IMR-90 (cell line): ENCODE measurements around the gene GTSE1. TPM values are rescaled to one million over a fixed set of nuclear protein-coding genes. Genes with fewer than 3 reads are reported as not detected.

ENCODE experiments used
- ATAC-seq: fragments of 200-7000 bp; cut with Tn5 transposase; 2 replicates; pipeline ENCODE4 v1.9.1; 2020; ENCODE audit warnings: low read depth, mild to moderate bottlenecking, moderate library complexity
- BruUV-seq: library from RNA; stranded (reverse); fragments of 400-500 nt; replicated peaks from 2 replicates; lab custom pipeline; 2021; lab: Mats Ljungman, UMichigan
- CTCF ChIA-PET: fragments of 300-600 bp; formaldehyde crosslinking; extraction: SDS; loops from one replicate; lab custom pipeline; 2021; ENCODE audit warnings: antibody characterized with exemption; lab: Yijun Ruan, JAX
- POLR2A ChIA-PET: fragments of 300-600 bp; sonication (Branson Sonifier 250); formaldehyde crosslinking; loops from one replicate; lab custom pipeline; 2022; ENCODE audit warnings: antibody characterized with exemption; ENCODE audit not compliant: unreplicated experiment; lab: Charles Lee
- DNase-seq: peaks from one replicate; pipeline ENCODE4 v3.0.0; 2013
- H2AFZ ChIP-seq: replicated peaks from 2 replicates; pipeline ENCODE3; 2013; ENCODE audit warnings: low read length, mild to moderate bottlenecking; ENCODE audit not compliant: poor library complexity
- H2AK5ac ChIP-seq: 2 replicates; pipeline ENCODE4 v1.6.1; 2013; ENCODE audit warnings: low read depth, low read length, inconsistent platforms
- H2AK9ac ChIP-seq: replicated peaks from 2 replicates; pipeline ENCODE3; 2013; ENCODE audit warnings: mild to moderate bottlenecking, low read depth, low read length, moderate library complexity; ENCODE audit not compliant: poor library complexity
- H2BK120ac ChIP-seq: 2 replicates; pipeline ENCODE4 v1.6.1; 2013; ENCODE audit warnings: low read depth, low read length, inconsistent platforms
- H2BK15ac ChIP-seq: 3 replicates; pipeline ENCODE4 v1.6.1; 2013; ENCODE audit warnings: low read depth, low read length, inconsistent platforms
- H2BK20ac ChIP-seq: 2 replicates; pipeline ENCODE4 v1.6.1; 2013; ENCODE audit warnings: low read depth, mild to moderate bottlenecking, inconsistent platforms, low read length, moderate library complexity
- H2BK5ac ChIP-seq: 2 replicates; pipeline ENCODE4 v1.6.1; 2013; ENCODE audit warnings: mild to moderate bottlenecking, low read depth, low read length, inconsistent platforms; ENCODE audit not compliant: poor library complexity, severe bottlenecking
- H3K14ac ChIP-seq: replicated peaks from 2 replicates; pipeline ENCODE4 v1.6.1; 2013; ENCODE audit warnings: low read depth, low read length, inconsistent platforms
- H3K18ac ChIP-seq: 2 replicates; pipeline ENCODE4 v1.6.1; 2013; ENCODE audit warnings: low read depth, low read length, control low read depth
- H3K23ac ChIP-seq: 2 replicates; pipeline ENCODE4 v1.6.1; 2013; ENCODE audit warnings: low read depth, low read length, inconsistent platforms
- H3K27ac ChIP-seq: 2 replicates; pipeline ENCODE4 v1.5.1; 2013; ENCODE audit warnings: mild to moderate bottlenecking, control low read depth, low read length; ENCODE audit not compliant: insufficient read depth
- H3K27me3 ChIP-seq: 2 replicates; pipeline ENCODE4 v1.6.1; 2013; ENCODE audit warnings: low read length; ENCODE audit not compliant: control insufficient read depth, insufficient read depth
- H3K36me3 ChIP-seq: 2 replicates; pipeline ENCODE4 v1.6.1; 2013; ENCODE audit warnings: low read length, mixed read lengths; ENCODE audit not compliant: control insufficient read depth, insufficient read depth
- H3K4ac ChIP-seq: 2 replicates; pipeline ENCODE4 v1.6.1; 2013; ENCODE audit warnings: low read depth, low read length, inconsistent platforms
- H3K4me1 ChIP-seq: 2 replicates; pipeline ENCODE4 v1.6.1; 2013; ENCODE audit warnings: low read length, mixed read lengths; ENCODE audit not compliant: control insufficient read depth, insufficient read depth
- H3K4me2 ChIP-seq: 2 replicates; pipeline ENCODE4 v1.6.1; 2013; ENCODE audit warnings: low read depth, mild to moderate bottlenecking, control low read depth, low read length, moderate library complexity
- H3K4me3 ChIP-seq: 2 replicates; pipeline ENCODE4 v1.5.1; 2013; ENCODE audit warnings: low read depth, mild to moderate bottlenecking, control low read depth, low read length, moderate library complexity; ENCODE audit not compliant: insufficient read depth
- H3K56ac ChIP-seq: 2 replicates; pipeline ENCODE4 v1.6.1; 2013; ENCODE audit warnings: low read length, inconsistent platforms; ENCODE audit not compliant: insufficient read depth; ENCODE audit errors: extremely low read depth
- H3K79me1 ChIP-seq, 2 experiments: 2 replicates each; pipeline ENCODE4 v1.6.1; 2013; ENCODE audit warnings: low read length in 2 of 2, inconsistent platforms in 1 of 2, low read depth in 1 of 2
- H3K9ac ChIP-seq: 2 replicates; pipeline ENCODE4 v1.6.1; 2013; ENCODE audit warnings: low read depth, low read length, control low read depth
- H3K9me1 ChIP-seq: 2 replicates; pipeline ENCODE4 v1.6.1; 2013; ENCODE audit warnings: low read length, inconsistent platforms; ENCODE audit not compliant: insufficient read depth
- H3K9me3 ChIP-seq: 2 replicates; pipeline ENCODE4 v1.6.1; 2013; ENCODE audit warnings: low read length; ENCODE audit not compliant: control insufficient read depth, insufficient read depth
- H4K20me1 ChIP-seq: 2 replicates; pipeline ENCODE4 v1.6.1; 2013; ENCODE audit warnings: low read length, inconsistent platforms; ENCODE audit not compliant: insufficient read depth
- H4K5ac ChIP-seq: 2 replicates; pipeline ENCODE4 v1.6.1; 2013; ENCODE audit warnings: mild to moderate bottlenecking, low read depth, low read length, control low read depth
- H4K8ac ChIP-seq, 2 experiments: 2 replicates each; pipeline ENCODE4 v1.6.1; 2013; ENCODE audit warnings: low read depth in 2 of 2, low read length in 2 of 2, control low read depth in 1 of 2, inconsistent platforms in 1 of 2
- H4K91ac ChIP-seq: 2 replicates; pipeline ENCODE4 v1.6.1; 2013; ENCODE audit warnings: low read depth, low read length, inconsistent platforms; ENCODE audit not compliant: insufficient read depth
- BHLHE40 ChIP-seq: fragments of 150-350 bp; IDR thresholded peaks from 2 replicates; pipeline ENCODE4 v1.6.1; 2016; ENCODE audit warnings: mild to moderate bottlenecking, low read depth, low read length
- CEBPB ChIP-seq: IDR thresholded peaks from 2 replicates; pipeline ENCODE4 v1.6.1; 2012; ENCODE audit warnings: low read depth, low read length, improper control_type of control experiment
- CHD1 ChIP-seq: IDR thresholded peaks from 2 replicates; pipeline ENCODE4 v1.6.1; 2012; ENCODE audit warnings: low read depth, low read length, improper control_type of control experiment
- FOS ChIP-seq: fragments of 150-350 bp; IDR thresholded peaks from 2 replicates; pipeline ENCODE4 v1.6.1; 2016; ENCODE audit warnings: low read depth, low read length
- MAFK ChIP-seq: IDR thresholded peaks from 2 replicates; pipeline ENCODE4 v1.6.1; 2012; ENCODE audit warnings: low read depth, low read length, improper control_type of control experiment
- MAZ ChIP-seq: IDR thresholded peaks from 2 replicates; pipeline ENCODE4 v1.6.1; 2012; ENCODE audit warnings: low read depth, mild to moderate bottlenecking, low read length, improper control_type of control experiment, moderate library complexity, borderline replicate concordance
- NFE2L2 ChIP-seq: fragments of 150-350 bp; IDR thresholded peaks from 2 replicates; pipeline ENCODE4 v1.6.1; 2016; ENCODE audit warnings: low read depth, mild to moderate bottlenecking, low read length
- POLR2A ChIP-seq: IDR thresholded peaks from 2 replicates; pipeline ENCODE4 v1.6.1; 2012; ENCODE audit warnings: mild to moderate bottlenecking, low read depth, low read length
- RAD21 ChIP-seq: IDR thresholded peaks from 2 replicates; pipeline ENCODE4 v1.6.1; 2012; ENCODE audit warnings: low read length, improper control_type of control experiment
- RCOR1 ChIP-seq: IDR thresholded peaks from 2 replicates; pipeline ENCODE4 v1.6.1; 2012; ENCODE audit warnings: mild to moderate bottlenecking, low read length, improper control_type of control experiment; ENCODE audit not compliant: insufficient replicate concordance
- RFX5 ChIP-seq: IDR thresholded peaks from 2 replicates; pipeline ENCODE4 v1.8.0; 2012; ENCODE audit warnings: low read depth, mild to moderate bottlenecking, low read length, moderate library complexity
- WGBS, 2 experiments: methylation state at CpG; one replicate each; pipeline versions ENCODE4 v1.1.5 to v1.1.7; 2013; ENCODE audit warnings: missing lambda C conversion rate in 2 of 2; ENCODE audit not compliant: insufficient read length in 1 of 2; ENCODE audit errors: extremely low coverage in 2 of 2; 5-methylcytosine and 5-hydroxymethylcytosine counted together
- dilution Hi-C: fragments of 300-500 bp; cut with HindIII; formaldehyde crosslinking; loops from one replicate; pipeline ENCODE4 v1.14.3; 2018; ENCODE audit warnings: low sequenced_read_pairs; ENCODE audit not compliant: unreplicated experiment
- in situ Hi-C: fragments of 300-500 bp; cut with MboI; formaldehyde crosslinking; loops from 3 replicates; pipeline ENCODE4 v1.14.3; 2019; ENCODE audit warnings: low sequenced_read_pairs, inconsistent platforms, mixed read lengths
- intact Hi-C: fragments of 100-400 bp; cut with micrococcal nuclease; formaldehyde crosslinking; loops from 2 replicates; pipeline ENCODE4 v1.10.0; 2022
- polyA plus RNA-seq, 3 experiments: library from polyadenylated mRNA; depleted of rRNA; stranded (reverse); fragments of >200 nt; gene quantifications; 2 replicates each; pipeline ENCODE4 v1.2.3, GENCODE V29; 2012; ENCODE audit warnings: low replicate concordance in 1 of 3
- total RNA-seq: library from RNA; depleted of rRNA; stranded (reverse); fragments of >200 nt; gene quantifications from 2 replicates; pipeline ENCODE4 v1.2.3, GENCODE V29; 2012
- TF ChIP-seq, protein P1 (sequence below): fragments of 150-350 bp; IDR thresholded peaks from 2 replicates; pipeline ENCODE4 v1.6.1; 2017; ENCODE audit warnings: mild to moderate bottlenecking, antibody characterized with exemption, low read length, low read depth
- TF ChIP-seq, protein P2 (sequence below): conservative IDR thresholded peaks from 2 replicates; pipeline ENCODE4 v1.5.1; 2012; ENCODE audit warnings: mild to moderate bottlenecking, low read depth, low read length, improper control_type of control experiment
- TF ChIP-seq, protein P3 (sequence below): fragments of 150-350 bp; IDR thresholded peaks from 2 replicates; pipeline ENCODE4 v1.6.1; 2016; ENCODE audit warnings: low read depth, mild to moderate bottlenecking, low read length, moderate library complexity, borderline replicate concordance

The GTSE1 gene
- total and polyA plus RNA-seq, 2 of the 4 experiments (the other 2 are of a cell fraction), result 5.9 to 17.1 TPM

DNA sequence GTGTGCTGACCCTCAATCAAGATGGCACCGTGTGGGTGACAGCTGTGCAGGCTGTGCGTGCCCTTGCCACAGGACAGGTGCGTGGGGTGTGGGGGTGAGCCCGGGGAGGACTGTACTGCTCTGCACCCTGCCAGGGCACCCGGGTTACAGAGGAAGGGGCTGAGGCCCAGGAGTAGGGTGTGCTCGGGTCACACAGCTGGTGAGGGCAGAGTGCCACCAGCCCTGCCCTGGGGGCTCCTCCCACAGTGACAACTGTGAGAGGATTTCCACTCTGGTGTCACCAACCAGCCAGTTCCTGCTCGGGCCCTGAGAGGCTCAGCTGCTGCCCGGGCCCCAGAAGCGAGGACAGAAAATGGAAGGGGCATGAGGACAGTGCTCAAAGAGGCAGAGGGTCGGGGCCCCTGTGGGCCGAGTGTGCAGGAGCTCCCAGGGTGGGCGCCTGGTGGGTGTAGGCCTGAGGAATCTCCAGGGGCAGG is 59.4 kb downstream of the GTSE1 start:
- Histone ChIP-seq H2AK9ac (no peak overlapping the region), H3K9ac (no peak overlapping the region)
- in situ Hi-C loops, result no loop called here

More for the DNA sequence above, 59.4 kb downstream of the GTSE1 start:
- BruUV-seq, result no TSS peak
- H3K14ac ChIP-seq, result no peak overlapping the region
- DNase-seq, result no peak
- no peak overlapping the region for H3K56ac ChIP-seq
- TF ChIP-seq CHD1 (no peak), MAZ (no peak), MAFK (no peak), RAD21 (no peak), NFE2L2 (no peak), POLR2A (no peak), FOS (no peak), CEBPB (no peak), RFX5 (no peak), RCOR1 (no peak), BHLHE40 (no peak)
- TF ChIP-seq, protein P1, sequence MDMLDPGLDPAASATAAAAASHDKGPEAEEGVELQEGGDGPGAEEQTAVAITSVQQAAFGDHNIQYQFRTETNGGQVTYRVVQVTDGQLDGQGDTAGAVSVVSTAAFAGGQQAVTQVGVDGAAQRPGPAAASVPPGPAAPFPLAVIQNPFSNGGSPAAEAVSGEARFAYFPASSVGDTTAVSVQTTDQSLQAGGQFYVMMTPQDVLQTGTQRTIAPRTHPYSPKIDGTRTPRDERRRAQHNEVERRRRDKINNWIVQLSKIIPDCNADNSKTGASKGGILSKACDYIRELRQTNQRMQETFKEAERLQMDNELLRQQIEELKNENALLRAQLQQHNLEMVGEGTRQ, result no peak
- TF ChIP-seq, protein P2, sequence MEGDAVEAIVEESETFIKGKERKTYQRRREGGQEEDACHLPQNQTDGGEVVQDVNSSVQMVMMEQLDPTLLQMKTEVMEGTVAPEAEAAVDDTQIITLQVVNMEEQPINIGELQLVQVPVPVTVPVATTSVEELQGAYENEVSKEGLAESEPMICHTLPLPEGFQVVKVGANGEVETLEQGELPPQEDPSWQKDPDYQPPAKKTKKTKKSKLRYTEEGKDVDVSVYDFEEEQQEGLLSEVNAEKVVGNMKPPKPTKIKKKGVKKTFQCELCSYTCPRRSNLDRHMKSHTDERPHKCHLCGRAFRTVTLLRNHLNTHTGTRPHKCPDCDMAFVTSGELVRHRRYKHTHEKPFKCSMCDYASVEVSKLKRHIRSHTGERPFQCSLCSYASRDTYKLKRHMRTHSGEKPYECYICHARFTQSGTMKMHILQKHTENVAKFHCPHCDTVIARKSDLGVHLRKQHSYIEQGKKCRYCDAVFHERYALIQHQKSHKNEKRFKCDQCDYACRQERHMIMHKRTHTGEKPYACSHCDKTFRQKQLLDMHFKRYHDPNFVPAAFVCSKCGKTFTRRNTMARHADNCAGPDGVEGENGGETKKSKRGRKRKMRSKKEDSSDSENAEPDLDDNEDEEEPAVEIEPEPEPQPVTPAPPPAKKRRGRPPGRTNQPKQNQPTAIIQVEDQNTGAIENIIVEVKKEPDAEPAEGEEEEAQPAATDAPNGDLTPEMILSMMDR, result no peak
- TF ChIP-seq, protein P3, sequence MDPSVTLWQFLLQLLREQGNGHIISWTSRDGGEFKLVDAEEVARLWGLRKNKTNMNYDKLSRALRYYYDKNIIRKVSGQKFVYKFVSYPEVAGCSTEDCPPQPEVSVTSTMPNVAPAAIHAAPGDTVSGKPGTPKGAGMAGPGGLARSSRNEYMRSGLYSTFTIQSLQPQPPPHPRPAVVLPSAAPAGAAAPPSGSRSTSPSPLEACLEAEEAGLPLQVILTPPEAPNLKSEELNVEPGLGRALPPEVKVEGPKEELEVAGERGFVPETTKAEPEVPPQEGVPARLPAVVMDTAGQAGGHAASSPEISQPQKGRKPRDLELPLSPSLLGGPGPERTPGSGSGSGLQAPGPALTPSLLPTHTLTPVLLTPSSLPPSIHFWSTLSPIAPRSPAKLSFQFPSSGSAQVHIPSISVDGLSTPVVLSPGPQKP, result no peak
- no peaks in the 10 kb centered on the region for H3K4me1 ChIP-seq
- no peak overlapping the region for H2BK5ac ChIP-seq
- no peak overlapping the region for H3K4ac ChIP-seq
- peaks cover 54% of the 10 kb centered on the region for H3K36me3 ChIP-seq
- ChIA-PET POLR2A (no interaction called here), CTCF (interaction anchor here (1.9 kb wide), 1 partner anchor 20 kb away, joined by 4 read pairs; no protein-coding TSS in a partner anchor)
- no peak overlapping the region for H2BK120ac ChIP-seq
- no peak overlapping the region for H3K27ac ChIP-seq
- no peak overlapping the region for H3K4me3 ChIP-seq
- ATAC-seq, result no peak
- no peak overlapping the region for H4K5ac ChIP-seq
- H3K23ac ChIP-seq, result no peak overlapping the region
- no peak overlapping the region for H2BK15ac ChIP-seq
- no peak overlapping the region for H4K8ac ChIP-seq
- H3K79me1 ChIP-seq, result no peaks in the 10 kb centered on the region; a peak in 2 of 4 replicates
- H3K18ac ChIP-seq, result no peak overlapping the region
- no peaks in the 10 kb centered on the region for H3K9me1 ChIP-seq
- H2AFZ ChIP-seq, result no peak overlapping the region
- H3K27me3 ChIP-seq, result no peaks in the 10 kb centered on the region
- WGBS, 2 experiments, result 83% methylated on average over 1 of the region's 12 CpGs; no CpG with 5 or more reads in 1 of the 2 experiments
- no peak overlapping the region for H2BK20ac ChIP-seq
- H4K20me1 ChIP-seq, result peaks cover 27% of the 10 kb centered on the region
- H4K91ac ChIP-seq, result no peak overlapping the region
- no peak overlapping the region for H3K4me2 ChIP-seq
- no peak overlapping the region for H2AK5ac ChIP-seq
- intact Hi-C loops (loop anchor here (1.0 kb wide), 1 partner anchor 186 kb away; no protein-coding TSS in a partner anchor), dilution Hi-C loops (no loop called here)
- no peaks in the 10 kb centered on the region for H3K9me3 ChIP-seq
